Measurements from ENCODE around the gene CYP2R1. TPM values are rescaled to one million over a fixed set of nuclear protein-coding genes. Genes with fewer than 3 reads are reported as not detected.

CYP2R1 gene
- 23.5 TPM for total RNA-seq (ENCODE audit: unreplicated experiment)
- long read RNA-seq, partial matches to known transcripts: 1 of 14 reads
- long read RNA-seq, other reads (novel, unspliced or antisense): 7 of 14 reads

- Mint-ChIP-seq H3K27ac (ENCODE audit: unreplicated experiment) (peak within 1 kb of the TSS; percentile 77), H3K4me1 (ENCODE audit: low read depth, unreplicated experiment) (peaks cover 8% of the 10 kb centered on the region), H3K27me3 (ENCODE audit: unreplicated experiment) (peaks cover 1% of the 10 kb centered on the region), H3K9me3 (ENCODE audit: unreplicated experiment) (peaks cover 5% of the 10 kb centered on the region), H3K36me3 (ENCODE audit: unreplicated experiment) (no peaks in the 10 kb centered on the region), H3K4me3 (ENCODE audit: unreplicated experiment) (peak within 1 kb of the TSS; percentile 97)
- DNase-seq: peak; percentile 91
- TF ChIP-seq CTCF (IDR thresholded peaks at IDR 0.05; ENCODE audit: partially characterized antibody, unreplicated experiment): no peak
Measured at GRCh38 chr11:14892036-14892556, at the start of gene CYP2R1. Gene CYP2R1, minus strand, starts transcription at chr11:14892231. Its CDS starts 26 bp downstream, at chr11:14892205.

DNA sequence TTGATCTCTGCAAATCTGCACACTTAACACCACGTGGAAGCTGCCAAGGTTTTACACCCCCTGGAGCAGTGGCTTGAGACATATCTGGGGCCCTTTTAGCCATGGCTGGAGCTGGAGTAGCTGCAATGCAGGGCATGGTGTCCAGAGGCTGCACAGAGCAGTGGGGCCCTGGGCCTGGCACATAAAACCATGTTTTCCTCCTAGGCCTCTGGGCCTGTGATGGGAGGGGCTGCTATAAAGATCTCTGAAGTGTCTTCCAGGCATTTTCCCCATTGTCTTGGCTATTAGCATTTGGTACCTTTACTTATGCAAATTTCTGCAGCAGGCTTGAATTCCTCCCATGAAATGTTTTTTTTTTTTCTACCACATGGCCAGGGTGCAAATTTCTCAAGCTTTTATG is 46.9 kb upstream of the CYP2R1 start:
- H3K9me3 Mint-ChIP-seq (ENCODE audit: unreplicated experiment): peaks cover 3% of the 10 kb centered on the region
- no peaks in the 10 kb centered on the region for H3K27me3 Mint-ChIP-seq (ENCODE audit: unreplicated experiment)
- DNase-seq: no peak

DNA sequence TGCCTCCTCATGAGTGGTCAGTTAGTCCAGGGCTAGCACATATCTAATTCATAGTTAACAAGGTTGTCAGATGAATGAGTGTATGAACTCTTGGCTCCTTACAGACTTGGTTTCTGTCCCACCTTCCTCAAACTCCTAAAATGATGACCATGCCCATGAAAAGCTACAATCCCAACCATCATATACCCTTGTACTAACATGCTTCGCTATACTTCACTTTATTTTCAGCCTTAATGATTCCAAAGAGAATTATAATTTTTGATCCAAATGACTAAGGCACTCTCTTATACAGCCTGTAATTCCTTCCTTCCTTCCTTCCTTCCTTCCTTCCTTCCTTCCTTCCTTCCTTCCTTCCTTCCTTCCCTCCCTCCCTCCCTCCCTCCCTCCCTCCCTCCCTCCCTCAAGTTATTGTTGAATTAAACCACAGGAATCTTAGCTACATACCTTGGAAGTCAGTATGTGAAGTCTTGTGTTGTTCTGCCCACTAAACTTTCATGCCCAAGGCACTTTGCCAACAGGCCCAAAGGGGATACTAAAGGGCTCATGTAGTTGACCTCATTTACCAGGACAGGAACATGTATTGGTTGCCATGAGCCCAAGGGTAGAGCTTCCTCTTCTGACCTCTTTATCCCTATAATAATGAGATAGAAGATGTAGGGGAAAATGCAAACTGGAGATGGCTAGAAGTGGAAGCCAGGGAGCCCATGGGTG is 42.8 kb upstream of the CYP2R1 start:
- DNase-seq: no peak
- no peaks in the 10 kb centered on the region for H3K27me3 Mint-ChIP-seq (ENCODE audit: unreplicated experiment)
- TF ChIP-seq CTCF (IDR thresholded peaks at IDR 0.05; ENCODE audit: partially characterized antibody, unreplicated experiment): no peak
- H3K36me3 Mint-ChIP-seq (ENCODE audit: unreplicated experiment): peaks cover 4% of the 10 kb centered on the region
- H3K4me1 Mint-ChIP-seq (ENCODE audit: low read depth, unreplicated experiment): no peaks in the 10 kb centered on the region
- no peak overlapping the region for H3K27ac Mint-ChIP-seq (ENCODE audit: unreplicated experiment)
- peaks cover 5% of the 10 kb centered on the region for H3K9me3 Mint-ChIP-seq (ENCODE audit: unreplicated experiment)
- no peak overlapping the region for H3K4me3 Mint-ChIP-seq (ENCODE audit: unreplicated experiment)

More for the DNA sequence above, 46.9 kb upstream of the CYP2R1 start:
- H3K4me1 Mint-ChIP-seq (ENCODE audit: low read depth, unreplicated experiment): no peaks in the 10 kb centered on the region
- no peaks in the 10 kb centered on the region for H3K36me3 Mint-ChIP-seq (ENCODE audit: unreplicated experiment)
- H3K4me3 Mint-ChIP-seq (ENCODE audit: unreplicated experiment): no peak overlapping the region
- TF ChIP-seq CTCF (IDR thresholded peaks at IDR 0.05; ENCODE audit: partially characterized antibody, unreplicated experiment): no peak
- H3K27ac Mint-ChIP-seq (ENCODE audit: unreplicated experiment): no peak overlapping the region

DNA sequence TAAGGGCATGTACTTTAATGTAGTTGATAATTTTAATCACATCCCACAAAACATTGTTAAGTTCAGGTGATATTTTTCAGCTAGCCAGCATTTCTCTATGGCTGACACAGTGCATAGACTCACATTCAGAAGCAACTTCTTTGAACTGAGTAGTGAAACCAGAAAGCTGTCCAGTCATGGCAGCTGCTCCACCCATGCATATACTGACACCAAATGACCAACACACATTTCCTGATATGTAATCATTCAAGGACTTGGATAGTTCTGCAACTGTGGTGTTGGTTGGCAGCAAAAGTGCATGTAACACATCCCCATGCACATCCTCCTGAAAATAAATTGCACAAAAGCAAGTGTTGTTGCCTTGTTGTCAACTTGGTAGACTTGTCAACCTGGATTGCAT is 40.4 kb upstream of the CYP2R1 start:
- peaks cover 3% of the 10 kb centered on the region for H3K9me3 Mint-ChIP-seq (ENCODE audit: unreplicated experiment)

More for the DNA sequence above, 40.4 kb upstream of the CYP2R1 start:
- TF ChIP-seq CTCF (IDR thresholded peaks at IDR 0.05; ENCODE audit: partially characterized antibody, unreplicated experiment): no peak
- Mint-ChIP-seq H3K4me3 (ENCODE audit: unreplicated experiment) (no peak overlapping the region), H3K36me3 (ENCODE audit: unreplicated experiment) (peaks cover 4% of the 10 kb centered on the region), H3K4me1 (ENCODE audit: low read depth, unreplicated experiment) (no peaks in the 10 kb centered on the region), H3K27ac (ENCODE audit: unreplicated experiment) (no peak overlapping the region), H3K27me3 (ENCODE audit: unreplicated experiment) (no peaks in the 10 kb centered on the region)
- DNase-seq: no peak
